PC-3 (cell line): Measurements from ENCODE around the gene IQGAP1.

Source experiments
- EZH2 ChIP-seq: fragments of 300-600 bp; sonication (generic); IDR thresholded peaks from one replicate; pipeline ENCODE4 v1.6.1; 2017; ENCODE audit warnings: antibody characterized with exemption, mild to moderate bottlenecking, low read length; ENCODE audit not compliant: unreplicated experiment
- TF ChIP-seq, protein P1 (sequence below): fragments of 300-600 bp; sonication (generic); conservative IDR thresholded peaks from 2 replicates; pipeline ENCODE4 v1.5.1; 2017; ENCODE audit warnings: antibody characterized with exemption, low read depth, mild to moderate bottlenecking, low read length

- TF ChIP-seq, protein P1, sequence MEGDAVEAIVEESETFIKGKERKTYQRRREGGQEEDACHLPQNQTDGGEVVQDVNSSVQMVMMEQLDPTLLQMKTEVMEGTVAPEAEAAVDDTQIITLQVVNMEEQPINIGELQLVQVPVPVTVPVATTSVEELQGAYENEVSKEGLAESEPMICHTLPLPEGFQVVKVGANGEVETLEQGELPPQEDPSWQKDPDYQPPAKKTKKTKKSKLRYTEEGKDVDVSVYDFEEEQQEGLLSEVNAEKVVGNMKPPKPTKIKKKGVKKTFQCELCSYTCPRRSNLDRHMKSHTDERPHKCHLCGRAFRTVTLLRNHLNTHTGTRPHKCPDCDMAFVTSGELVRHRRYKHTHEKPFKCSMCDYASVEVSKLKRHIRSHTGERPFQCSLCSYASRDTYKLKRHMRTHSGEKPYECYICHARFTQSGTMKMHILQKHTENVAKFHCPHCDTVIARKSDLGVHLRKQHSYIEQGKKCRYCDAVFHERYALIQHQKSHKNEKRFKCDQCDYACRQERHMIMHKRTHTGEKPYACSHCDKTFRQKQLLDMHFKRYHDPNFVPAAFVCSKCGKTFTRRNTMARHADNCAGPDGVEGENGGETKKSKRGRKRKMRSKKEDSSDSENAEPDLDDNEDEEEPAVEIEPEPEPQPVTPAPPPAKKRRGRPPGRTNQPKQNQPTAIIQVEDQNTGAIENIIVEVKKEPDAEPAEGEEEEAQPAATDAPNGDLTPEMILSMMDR = no peak
- TF ChIP-seq EZH2 = no peak
These were observed 131.6 kb downstream of the IQGAP1 start for GRCh38 chr15:90519688-90520087.
